ENCODE data around the gene AKR1B15.

DNA sequence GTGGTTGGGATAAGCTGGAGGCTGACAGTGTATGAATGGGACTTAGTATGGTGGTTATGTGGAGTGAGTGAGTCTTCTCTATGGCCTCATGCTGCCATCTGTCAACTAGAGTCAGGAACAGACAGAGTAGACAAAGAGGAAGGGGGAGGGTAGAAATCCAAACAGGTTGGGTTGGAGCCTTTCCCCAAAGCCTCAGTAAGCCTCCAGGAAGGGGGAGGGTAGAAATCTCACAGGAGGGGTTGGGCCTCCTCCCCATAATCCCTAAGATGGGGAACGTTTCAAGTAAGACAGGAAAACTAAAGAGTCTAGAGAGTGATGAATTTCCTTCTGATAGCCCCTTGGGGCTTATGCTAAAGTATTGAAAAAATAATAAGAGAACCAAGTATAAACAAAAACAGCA lies 2.0 kb upstream of the AKR1B15 start:
- TF ChIP-seq, protein P1, sequence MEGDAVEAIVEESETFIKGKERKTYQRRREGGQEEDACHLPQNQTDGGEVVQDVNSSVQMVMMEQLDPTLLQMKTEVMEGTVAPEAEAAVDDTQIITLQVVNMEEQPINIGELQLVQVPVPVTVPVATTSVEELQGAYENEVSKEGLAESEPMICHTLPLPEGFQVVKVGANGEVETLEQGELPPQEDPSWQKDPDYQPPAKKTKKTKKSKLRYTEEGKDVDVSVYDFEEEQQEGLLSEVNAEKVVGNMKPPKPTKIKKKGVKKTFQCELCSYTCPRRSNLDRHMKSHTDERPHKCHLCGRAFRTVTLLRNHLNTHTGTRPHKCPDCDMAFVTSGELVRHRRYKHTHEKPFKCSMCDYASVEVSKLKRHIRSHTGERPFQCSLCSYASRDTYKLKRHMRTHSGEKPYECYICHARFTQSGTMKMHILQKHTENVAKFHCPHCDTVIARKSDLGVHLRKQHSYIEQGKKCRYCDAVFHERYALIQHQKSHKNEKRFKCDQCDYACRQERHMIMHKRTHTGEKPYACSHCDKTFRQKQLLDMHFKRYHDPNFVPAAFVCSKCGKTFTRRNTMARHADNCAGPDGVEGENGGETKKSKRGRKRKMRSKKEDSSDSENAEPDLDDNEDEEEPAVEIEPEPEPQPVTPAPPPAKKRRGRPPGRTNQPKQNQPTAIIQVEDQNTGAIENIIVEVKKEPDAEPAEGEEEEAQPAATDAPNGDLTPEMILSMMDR (IDR thresholded peaks at IDR 0.05), result no peak
- TF ChIP-seq EZH2 (IDR thresholded peaks at IDR 0.05), result no peak
- no peak for TF ChIP-seq EZH2phosphoT487 (IDR thresholded peaks at IDR 0.05)

Data from neural progenitor cell (in vitro differentiated cells).